ENCODE measurements around the gene EHMT1.

Gene EHMT1

DNA sequence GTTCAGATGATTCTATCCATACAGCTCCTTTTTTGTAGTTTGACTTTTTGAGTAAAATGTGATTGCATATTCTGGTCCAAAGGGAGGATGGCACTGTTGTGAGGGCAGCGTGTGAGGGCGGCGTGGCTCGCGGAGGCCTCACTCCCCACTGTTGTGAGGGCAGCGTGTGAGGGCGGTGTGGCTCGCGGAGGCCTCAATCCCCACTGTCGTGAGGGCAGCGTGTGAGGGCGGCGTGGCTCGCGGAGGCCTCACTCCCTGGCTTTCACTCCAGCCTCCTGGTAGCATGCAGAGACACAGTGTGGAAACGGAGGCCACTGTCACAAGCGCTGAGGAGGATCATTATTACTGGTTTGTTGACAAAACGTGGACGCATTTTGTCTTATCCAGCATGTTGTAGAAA lies 79.0 kb downstream of the EHMT1 start:
- in situ Hi-C loops (cut with HindIII; ENCODE audit: low pct_ligation_motif_present, low sequenced_read_pairs), result no loop called here
- TF ChIP-seq CTCF (IDR thresholded peaks at IDR 0.05; ENCODE audit: low read depth, low read length, missing control alignments), result no peak
- Histone ChIP-seq H3K4me3 (ENCODE audit: low read depth, low read length) (no peak overlapping the region), H3K36me3 (replicated peaks) (no peaks in the 10 kb centered on the region), H3K27ac (no peak overlapping the region), H3K27me3 (replicated peaks) (no peaks in the 10 kb centered on the region)
- DNase-seq, result no peak

DNA sequence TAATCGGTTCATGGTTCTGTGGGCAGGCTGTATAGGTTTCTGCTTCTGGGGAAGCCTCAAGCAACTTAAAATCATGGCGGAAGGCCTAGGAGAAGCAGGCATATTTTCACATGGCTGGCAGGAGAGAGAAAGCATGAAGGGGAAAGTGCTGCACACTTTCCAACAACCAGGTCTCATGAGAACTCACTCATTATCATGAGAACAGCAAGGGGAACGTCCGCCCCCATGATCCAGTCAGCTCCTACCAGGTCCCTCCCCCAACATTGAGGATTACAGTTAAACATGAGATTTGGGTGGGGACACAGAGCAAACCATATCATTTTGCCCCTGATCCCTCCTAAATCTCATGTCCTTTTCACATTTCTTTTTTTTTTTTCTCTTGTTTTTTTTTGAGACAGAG lies 82.1 kb downstream of the EHMT1 start:
- Histone ChIP-seq H3K36me3 (replicated peaks) (no peaks in the 10 kb centered on the region), H3K27ac (no peak overlapping the region), H3K4me3 (ENCODE audit: low read depth, low read length) (no peak overlapping the region), H3K27me3 (replicated peaks) (no peaks in the 10 kb centered on the region)
- in situ Hi-C loops (cut with HindIII; ENCODE audit: low pct_ligation_motif_present, low sequenced_read_pairs), result no loop called here
- no peak for TF ChIP-seq CTCF (IDR thresholded peaks at IDR 0.05; ENCODE audit: low read depth, low read length, missing control alignments)
- no peak for DNase-seq

DNA sequence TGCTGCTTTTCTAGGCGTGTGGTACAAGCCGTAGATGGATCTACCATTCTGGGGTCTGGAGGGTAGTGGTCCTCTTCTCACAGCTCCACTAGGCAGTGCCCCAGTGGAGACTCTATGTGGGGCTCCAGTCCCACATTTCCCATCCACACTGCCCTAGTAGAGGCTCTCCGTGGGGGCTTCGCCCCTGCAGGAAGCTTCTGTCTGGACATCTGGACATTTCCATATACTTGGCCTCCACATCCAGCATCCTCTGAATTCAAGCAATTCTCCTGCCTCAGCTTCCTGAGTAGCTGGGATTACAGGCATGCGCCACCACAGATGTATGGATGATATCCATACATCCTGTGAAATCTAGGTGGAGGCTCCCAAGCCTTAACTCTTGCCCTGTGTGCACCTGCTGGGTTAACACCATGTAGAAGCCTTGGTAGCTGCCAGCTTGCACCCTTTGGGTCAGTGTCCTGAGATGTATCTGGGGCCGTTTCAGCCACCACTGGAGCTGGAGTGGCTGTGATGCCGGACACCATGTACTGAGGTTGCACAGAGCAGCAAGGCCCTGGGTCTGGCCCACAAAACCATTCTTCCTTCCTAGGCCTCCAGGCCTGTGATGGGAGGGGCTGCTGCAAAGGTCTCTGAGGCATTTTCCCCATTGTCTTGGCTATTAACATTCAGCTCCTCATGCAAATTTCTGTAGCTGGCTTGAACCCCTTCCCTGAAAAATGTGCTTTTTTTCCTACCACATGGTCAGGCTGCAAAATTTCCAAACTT lies 84.0 kb downstream of the EHMT1 start:
- no peak for DNase-seq
- TF ChIP-seq CTCF (IDR thresholded peaks at IDR 0.05; ENCODE audit: low read depth, low read length, missing control alignments), result no peak
- no peak overlapping the region for H3K27ac ChIP-seq
- H3K27me3 ChIP-seq (replicated peaks), result no peaks in the 10 kb centered on the region
- in situ Hi-C loops (cut with HindIII; ENCODE audit: low pct_ligation_motif_present, low sequenced_read_pairs), result no loop called here
- no peaks in the 10 kb centered on the region for H3K36me3 ChIP-seq (replicated peaks)
- no peak overlapping the region for H3K4me3 ChIP-seq (ENCODE audit: low read depth, low read length)

- no peak for TF ChIP-seq CTCF (IDR thresholded peaks at IDR 0.05; ENCODE audit: low read depth, low read length, missing control alignments)
- Histone ChIP-seq H3K4me3 (ENCODE audit: low read depth, low read length) (no peak overlapping the region), H3K27ac (no peak overlapping the region), H3K27me3 (replicated peaks) (no peaks in the 10 kb centered on the region), H3K36me3 (replicated peaks) (no peaks in the 10 kb centered on the region)
- in situ Hi-C loops (cut with HindIII; ENCODE audit: low pct_ligation_motif_present, low sequenced_read_pairs), result no loop called here
- DNase-seq, result peak; percentile 28
Measured at GRCh38 chr9:137703842-137704508, 85.2 kb downstream of the EHMT1 start.

- H3K27ac ChIP-seq, result no peak overlapping the region
- no peak overlapping the region for H3K4me3 ChIP-seq (ENCODE audit: low read depth, low read length)
- no peaks in the 10 kb centered on the region for H3K36me3 ChIP-seq (replicated peaks)
- in situ Hi-C loops (cut with HindIII; ENCODE audit: low pct_ligation_motif_present, low sequenced_read_pairs), result no loop called here
- H3K27me3 ChIP-seq (replicated peaks), result no peaks in the 10 kb centered on the region
- TF ChIP-seq CTCF (IDR thresholded peaks at IDR 0.05; ENCODE audit: low read depth, low read length, missing control alignments), result no peak
- DNase-seq, result no peak
Measured at GRCh38 chr9:137705443-137705863, 86.6 kb downstream of the EHMT1 start.

Measured in brain microvascular endothelial cell (primary cell).